ENCODE data around the gene ZNF428. TPM values are rescaled to one million over a fixed set of nuclear protein-coding genes. Genes with fewer than 3 reads are reported as not detected.
A peak's percentile ranks its signal among the peaks of the same experiment; 100 is the strongest.

Gene ZNF428
- total RNA-seq, 2 experiments from 2014 or later = 28.5 to 98.1 TPM

DNA sequence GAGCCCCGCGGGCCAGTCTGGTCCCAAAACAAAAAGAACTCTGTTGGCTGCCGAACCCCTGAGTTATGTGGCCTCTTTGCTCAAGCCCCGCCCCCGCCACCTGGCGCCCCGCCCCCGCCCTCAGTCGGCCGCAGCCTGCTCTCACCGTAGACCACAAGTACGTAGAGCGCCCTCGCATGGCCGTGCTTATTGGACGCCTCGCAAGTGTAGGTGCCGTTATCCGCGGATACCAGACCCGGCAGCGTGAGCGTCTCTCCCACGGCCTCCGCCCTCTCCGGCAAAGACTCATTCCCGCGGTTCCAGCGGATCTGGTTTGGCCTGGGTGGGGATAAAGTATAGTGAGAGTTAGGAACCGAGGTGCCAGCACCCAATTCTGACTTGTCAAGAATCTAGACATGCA, 5.5 kb upstream of the ZNF428 start:
- Histone ChIP-seq H3K4me3 (ENCODE audit: low read depth, low read length, poor library complexity, severe bottlenecking) (no peak overlapping the region), H3K9me3 (ENCODE audit: low read length) (no peaks in the 10 kb centered on the region), H4K20me1 (ENCODE audit: insufficient read depth, low read length) (no peaks in the 10 kb centered on the region), H3K27ac (ENCODE audit: low read depth, low read length, poor library complexity, severe bottlenecking) (no peak overlapping the region), H3K79me2 (ENCODE audit: insufficient read depth, low read depth, low read length) (peaks cover 8% of the 10 kb centered on the region; the same call in 1 of the 2 replicates), H3K4me2 (ENCODE audit: low read length) (peak overlapping the region; percentile 16; the same call in 1 of the 2 replicates), H3K9me2 (ENCODE audit: insufficient read depth, low read length) (no peaks in the 10 kb centered on the region), H3K4me1 (ENCODE audit: insufficient read depth, low read length, poor library complexity, severe bottlenecking) (peaks cover 12% of the 10 kb centered on the region), H2AFZ (ENCODE audit: low read length) (no peak overlapping the region), H3K36me3 (ENCODE audit: insufficient read depth, low read length) (no peaks in the 10 kb centered on the region)
- ChIA-PET CTCF (ENCODE audit: unreplicated experiment) (no interaction called here), POLR2A (no interaction called here)
- intact Hi-C loops (cut with micrococcal nuclease; ENCODE audit: unreplicated experiment) = no loop called here
- TF ChIP-seq EZH2phosphoT487 (IDR thresholded peaks at IDR 0.05; ENCODE audit: borderline replicate concordance, low read depth, low read length) = no peak
- TF ChIP-seq, protein P1, sequence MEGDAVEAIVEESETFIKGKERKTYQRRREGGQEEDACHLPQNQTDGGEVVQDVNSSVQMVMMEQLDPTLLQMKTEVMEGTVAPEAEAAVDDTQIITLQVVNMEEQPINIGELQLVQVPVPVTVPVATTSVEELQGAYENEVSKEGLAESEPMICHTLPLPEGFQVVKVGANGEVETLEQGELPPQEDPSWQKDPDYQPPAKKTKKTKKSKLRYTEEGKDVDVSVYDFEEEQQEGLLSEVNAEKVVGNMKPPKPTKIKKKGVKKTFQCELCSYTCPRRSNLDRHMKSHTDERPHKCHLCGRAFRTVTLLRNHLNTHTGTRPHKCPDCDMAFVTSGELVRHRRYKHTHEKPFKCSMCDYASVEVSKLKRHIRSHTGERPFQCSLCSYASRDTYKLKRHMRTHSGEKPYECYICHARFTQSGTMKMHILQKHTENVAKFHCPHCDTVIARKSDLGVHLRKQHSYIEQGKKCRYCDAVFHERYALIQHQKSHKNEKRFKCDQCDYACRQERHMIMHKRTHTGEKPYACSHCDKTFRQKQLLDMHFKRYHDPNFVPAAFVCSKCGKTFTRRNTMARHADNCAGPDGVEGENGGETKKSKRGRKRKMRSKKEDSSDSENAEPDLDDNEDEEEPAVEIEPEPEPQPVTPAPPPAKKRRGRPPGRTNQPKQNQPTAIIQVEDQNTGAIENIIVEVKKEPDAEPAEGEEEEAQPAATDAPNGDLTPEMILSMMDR (conservative IDR thresholded peaks at IDR 0.05; ENCODE audit: low read length) = peak; percentile 69
- no TSS peak for BruUV-seq (replicated peaks)
- peak; percentile 92 for DNase-seq (ENCODE audit: low spot score)

- H3K9me2 ChIP-seq (ENCODE audit: insufficient read depth, low read length) = no peaks in the 10 kb centered on the region
- H3K9me3 ChIP-seq (ENCODE audit: low read length) = no peaks in the 10 kb centered on the region
- H2AFZ ChIP-seq (ENCODE audit: low read length) = no peak overlapping the region
- H3K36me3 ChIP-seq (ENCODE audit: insufficient read depth, low read length) = no peaks in the 10 kb centered on the region
- H3K27ac ChIP-seq (ENCODE audit: low read depth, low read length, poor library complexity, severe bottlenecking) = no peak overlapping the region
- peaks cover 12% of the 10 kb centered on the region for H3K4me1 ChIP-seq (ENCODE audit: insufficient read depth, low read length, poor library complexity, severe bottlenecking)
- no peak overlapping the region for H3K4me3 ChIP-seq (ENCODE audit: low read depth, low read length, poor library complexity, severe bottlenecking)
- peaks cover 8% of the 10 kb centered on the region; the same call in 1 of the 2 replicates for H3K79me2 ChIP-seq (ENCODE audit: insufficient read depth, low read depth, low read length)
- no peaks in the 10 kb centered on the region for H4K20me1 ChIP-seq (ENCODE audit: insufficient read depth, low read length)
- TF ChIP-seq EZH2phosphoT487 (IDR thresholded peaks at IDR 0.05; ENCODE audit: borderline replicate concordance, low read depth, low read length) = no peak
- TF ChIP-seq, protein P1 (conservative IDR thresholded peaks at IDR 0.05; ENCODE audit: low read length) = no peak
- POLR2A ChIA-PET = no interaction called here
- CTCF ChIA-PET (ENCODE audit: unreplicated experiment) = no interaction called here
- intact Hi-C loops (cut with micrococcal nuclease; ENCODE audit: unreplicated experiment) = no loop called here
- no peak overlapping the region for H3K4me2 ChIP-seq (ENCODE audit: low read length)
- no peak for DNase-seq (ENCODE audit: low spot score)
- BruUV-seq (replicated peaks) = no TSS peak
Observed at GRCh38 chr19:43623889-43624670, 4.7 kb upstream of the ZNF428 start.

GRCh38 chr19:43622956-43623355, 3.5 kb upstream of the ZNF428 start:
- POLR2A ChIA-PET = no interaction called here
- H3K4me2 ChIP-seq (ENCODE audit: low read length) = no peak overlapping the region
- peaks cover 17% of the 10 kb centered on the region for H3K79me2 ChIP-seq (ENCODE audit: insufficient read depth, low read depth, low read length)
- no peak for DNase-seq (ENCODE audit: low spot score)
- no peaks in the 10 kb centered on the region for H4K20me1 ChIP-seq (ENCODE audit: insufficient read depth, low read length)
- H3K27ac ChIP-seq (ENCODE audit: low read depth, low read length, poor library complexity, severe bottlenecking) = no peak overlapping the region
- no peaks in the 10 kb centered on the region for H3K9me2 ChIP-seq (ENCODE audit: insufficient read depth, low read length)
- intact Hi-C loops (cut with micrococcal nuclease; ENCODE audit: unreplicated experiment) = no loop called here
- no TSS peak for BruUV-seq (replicated peaks)
- no peak overlapping the region for H3K4me3 ChIP-seq (ENCODE audit: low read depth, low read length, poor library complexity, severe bottlenecking)
- no peak overlapping the region for H2AFZ ChIP-seq (ENCODE audit: low read length)
- no peaks in the 10 kb centered on the region for H3K9me3 ChIP-seq (ENCODE audit: low read length)
- CTCF ChIA-PET (ENCODE audit: unreplicated experiment) = no interaction called here
- peaks cover 19% of the 10 kb centered on the region for H3K4me1 ChIP-seq (ENCODE audit: insufficient read depth, low read length, poor library complexity, severe bottlenecking)
- no peaks in the 10 kb centered on the region for H3K36me3 ChIP-seq (ENCODE audit: insufficient read depth, low read length)
- TF ChIP-seq EZH2phosphoT487 (IDR thresholded peaks at IDR 0.05; ENCODE audit: borderline replicate concordance, low read depth, low read length) = no peak
- TF ChIP-seq, protein P1 (conservative IDR thresholded peaks at IDR 0.05; ENCODE audit: low read length) = no peak
